ENCODE measurements around the gene PTPDC1.

- TF ChIP-seq EZH2phosphoT487 (IDR thresholded peaks at IDR 0.05; ENCODE audit: insufficient read depth, low read depth) (no peak), EZH2 (IDR thresholded peaks at IDR 0.05; ENCODE audit: insufficient read depth, poor library complexity, severe bottlenecking) (no peak)
Observed at GRCh38 chr9:94128580-94128979, 44.3 kb downstream of the PTPDC1 start.

Data from GM23248 (cell line).